Cardiac fibroblast (primary cell): ENCODE data around the gene KMT5C.

Experiments used
- DNase-seq, 2 donors: peaks; one replicate each; pipeline versions ENCODE4 v3.0.0 to v3.0.0-alpha.2; 2010; ENCODE audit warnings: low read depth in 2 of 2
- H3K4me3 ChIP-seq, 2 donors: replicated peaks in 1 of 2; 1 replicate in 1 of 2; 2 replicates in 1 of 2; pipeline ENCODE4 v1.5.1; 2011; ENCODE audit warnings: low read depth in 2 of 2, low read length in 2 of 2, mild to moderate bottlenecking in 2 of 2, moderate library complexity in 1 of 2
- CTCF ChIP-seq: IDR thresholded peaks from one replicate; pipeline ENCODE4 v1.5.1; 2011; ENCODE audit warnings: low read depth, mild to moderate bottlenecking, low read length, inconsistent platforms

KMT5C gene

GRCh38 chr19:55392820-55393761, 53.4 kb downstream of the KMT5C start:
- DNase-seq, result no peak
- no peak for TF ChIP-seq CTCF

More at GRCh38 chr19:55392820-55393761, 53.4 kb downstream of the KMT5C start:
- H3K4me3 ChIP-seq, result no peak overlapping the region
